NCI-H1417 treated with DMSO at 0.1 percent for 48 hours (cell line): ENCODE measurements around the gene ADD2.
"Not testable (repeated sequence)": the region's sequence is repeated elsewhere in the genome, so short reads cannot be mapped to it uniquely, and the experiment has no call there.

Experiments used
- DNase-seq: peaks from one replicate; lab custom pipeline; 2025; lab: John Stamatoyannopoulos, UW

The ADD2 gene

DNA sequence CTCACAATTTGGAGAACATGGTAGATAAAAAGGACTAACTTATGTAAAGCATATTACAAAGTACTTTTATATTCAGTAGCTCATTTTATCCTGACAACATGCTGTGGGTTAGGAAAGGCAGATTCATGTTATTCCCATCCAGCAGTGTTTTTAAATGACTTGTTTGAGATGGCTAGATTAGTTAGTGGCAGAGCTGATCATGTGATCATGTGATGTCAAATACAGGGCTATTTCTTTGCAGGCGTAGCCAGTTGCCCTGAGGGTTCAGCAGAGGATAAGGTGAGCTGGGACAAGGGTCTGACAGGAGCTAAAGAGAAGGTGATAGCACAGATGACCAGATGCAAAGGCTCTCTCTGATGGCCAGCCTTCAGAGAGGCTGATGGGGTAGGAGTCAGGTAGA lies 97.8 kb downstream of the ADD2 start:
- no peak for DNase-seq

DNA sequence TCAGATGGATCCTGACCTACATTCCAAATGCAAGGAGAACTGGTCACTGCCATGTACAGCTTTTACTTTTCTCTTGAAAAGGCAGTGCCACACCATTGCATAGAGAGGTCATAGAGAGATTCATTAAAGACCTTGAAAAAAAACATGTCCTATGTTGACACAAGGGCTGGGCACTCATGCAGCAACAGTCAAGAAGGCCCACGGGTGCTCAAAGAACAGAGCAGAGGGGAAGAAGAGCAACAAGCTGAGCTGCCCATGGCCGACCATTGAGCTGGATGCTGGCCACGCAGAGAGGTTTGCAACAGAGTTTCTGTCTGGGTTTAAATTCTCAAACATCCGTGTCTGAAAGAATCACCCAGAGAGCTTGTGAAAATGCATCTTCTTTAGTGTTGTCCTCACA lies 99.1 kb downstream of the ADD2 start:
- DNase-seq = no peak

DNA sequence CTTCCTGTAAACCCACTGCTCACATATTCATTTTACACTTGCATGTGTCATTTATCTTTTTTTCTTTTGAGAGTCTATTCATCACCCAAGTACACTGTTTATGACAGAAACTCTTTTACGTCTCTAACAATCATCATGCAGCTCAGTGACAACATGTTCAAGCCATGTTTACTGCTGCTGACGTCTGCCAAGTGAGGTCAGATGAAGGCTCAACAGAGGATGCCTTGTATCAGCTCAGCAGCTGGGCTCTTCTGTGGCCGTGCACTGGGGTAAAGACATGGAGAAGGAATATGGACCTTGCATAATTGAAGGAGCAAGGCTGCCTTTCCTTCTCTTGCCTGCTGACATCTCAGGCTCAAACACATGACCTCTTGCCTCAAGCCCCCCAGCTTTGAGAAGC lies 99.6 kb downstream of the ADD2 start:
- no peak for DNase-seq

DNA sequence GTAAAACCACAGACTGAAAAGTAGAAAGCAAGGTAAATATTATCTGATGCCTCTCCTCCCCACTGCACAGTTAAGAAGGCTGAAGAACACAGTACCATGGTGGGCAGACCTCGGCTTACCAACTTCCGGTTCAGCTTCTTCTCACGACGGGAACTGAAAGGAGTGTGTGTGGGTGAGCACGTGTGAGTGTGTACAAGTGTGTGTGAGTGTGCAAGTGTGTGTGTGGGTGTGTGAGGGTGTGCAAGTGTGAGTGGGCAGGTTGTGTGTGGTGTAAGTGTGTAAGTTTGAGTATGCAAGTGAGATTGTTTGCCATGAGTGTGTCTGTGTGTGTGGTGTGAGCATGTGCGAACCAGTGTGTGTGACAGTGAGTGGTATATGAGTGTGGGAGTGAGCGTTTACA lies 103.5 kb downstream of the ADD2 start:
- DNase-seq = no peak

DNA sequence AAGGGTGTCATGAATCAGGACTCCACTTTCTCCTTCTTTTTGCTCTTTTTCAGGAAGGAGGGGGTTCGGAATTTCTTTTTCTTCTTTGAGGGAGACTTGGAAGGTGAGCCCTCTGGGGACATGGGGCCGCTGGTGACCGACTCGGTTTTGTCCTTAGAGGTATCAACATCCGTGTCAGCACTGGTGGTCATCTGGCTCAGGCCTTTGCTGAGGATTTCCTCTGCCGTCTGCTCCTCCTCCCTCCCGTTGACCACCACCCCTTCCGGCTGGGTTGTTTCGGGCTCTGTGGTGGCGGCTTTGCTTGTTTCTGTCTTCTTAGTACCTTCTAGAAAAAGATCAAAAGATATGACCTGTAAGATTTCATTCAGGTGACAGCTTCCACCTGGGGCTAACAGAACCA lies 104.6 kb downstream of the ADD2 start:
- DNase-seq = no peak

DNA sequence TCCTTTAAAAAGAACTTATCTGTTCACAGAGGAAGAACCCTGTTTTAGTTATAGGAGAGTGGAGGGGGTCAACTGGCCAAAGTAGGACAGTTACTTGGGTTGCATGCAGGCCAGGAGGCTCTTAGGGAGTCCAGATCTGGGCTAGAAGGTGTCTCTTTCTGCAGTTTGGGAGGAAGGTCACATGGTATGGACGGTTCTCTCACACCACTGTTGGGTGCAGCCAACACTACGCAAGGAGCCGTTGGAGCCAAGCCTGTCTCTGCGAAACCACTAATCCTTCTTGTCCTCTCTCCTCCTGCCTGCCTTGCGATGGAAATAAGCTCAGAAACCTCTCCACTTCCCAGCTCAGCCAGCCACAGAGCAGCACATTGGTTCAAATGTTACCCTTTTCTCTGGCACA lies 108.4 kb downstream of the ADD2 start:
- no peak for DNase-seq

DNA sequence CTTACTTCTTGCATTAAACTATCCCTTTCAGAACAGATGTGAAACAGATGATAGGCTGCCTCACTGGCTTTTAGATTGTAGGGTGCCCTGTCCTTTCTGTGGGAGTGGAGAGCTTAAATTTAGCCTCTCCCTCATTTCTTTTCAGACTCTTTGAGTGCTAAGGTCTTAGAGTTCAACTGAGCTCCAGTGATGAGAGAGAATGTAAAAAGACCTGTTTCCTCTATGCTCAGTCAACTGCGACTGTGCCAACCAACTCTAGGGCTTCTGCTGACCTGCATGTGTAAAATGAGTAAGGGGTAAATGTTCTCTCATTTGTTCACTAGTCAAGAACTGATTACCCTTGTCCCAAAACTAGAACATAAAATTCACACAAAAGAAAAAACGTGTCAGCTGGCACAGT lies 109.5 kb downstream of the ADD2 start:
- no peak for DNase-seq

DNA sequence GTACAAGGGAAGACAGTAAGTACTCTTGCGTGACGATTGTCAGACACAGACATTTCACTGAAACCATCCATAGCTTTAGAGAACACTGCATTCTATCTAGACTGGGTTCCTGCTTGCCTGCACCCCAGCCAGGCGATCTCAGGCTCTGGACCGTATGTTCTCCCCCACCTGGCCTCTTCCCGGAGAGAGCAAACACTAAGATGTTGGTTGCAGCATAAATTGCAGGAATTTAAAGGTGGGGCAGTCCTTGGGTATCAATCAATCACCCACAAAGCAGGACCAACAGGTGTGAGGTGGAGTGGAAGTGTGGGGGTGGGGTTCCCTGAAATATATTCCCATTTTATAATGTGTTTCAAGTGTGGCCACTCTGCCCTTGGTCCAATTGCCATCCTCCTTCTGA lies 110.8 kb downstream of the ADD2 start:
- no peak for DNase-seq

DNA sequence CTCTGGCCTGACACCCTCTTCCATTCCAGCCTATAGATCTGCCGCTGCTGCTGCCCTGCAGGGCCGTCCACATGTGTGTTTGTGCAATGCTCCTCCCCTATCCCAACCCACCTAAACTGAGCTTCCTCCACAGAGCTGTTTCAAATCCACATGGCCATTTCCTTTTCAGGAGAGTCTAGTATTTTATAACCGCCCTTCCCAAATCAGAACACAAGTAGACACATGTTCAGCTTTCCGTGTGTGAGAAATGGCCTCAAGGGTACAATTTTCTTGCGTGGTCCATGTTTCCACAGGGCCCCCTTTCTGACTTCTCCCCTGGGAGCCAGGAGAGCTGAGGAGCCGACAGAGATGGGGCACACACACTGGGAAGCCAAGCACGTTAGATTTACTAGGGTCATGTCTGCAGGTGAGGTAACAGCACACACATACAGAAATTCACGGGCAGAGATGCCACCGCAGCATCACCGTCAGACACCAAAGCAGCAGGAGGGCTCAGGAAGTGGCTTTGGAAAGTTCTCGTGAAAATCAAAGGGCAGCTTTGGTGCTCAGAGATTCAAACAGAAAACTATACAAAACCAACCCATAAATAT lies 111.5 kb downstream of the ADD2 start:
- no peak for DNase-seq

DNA sequence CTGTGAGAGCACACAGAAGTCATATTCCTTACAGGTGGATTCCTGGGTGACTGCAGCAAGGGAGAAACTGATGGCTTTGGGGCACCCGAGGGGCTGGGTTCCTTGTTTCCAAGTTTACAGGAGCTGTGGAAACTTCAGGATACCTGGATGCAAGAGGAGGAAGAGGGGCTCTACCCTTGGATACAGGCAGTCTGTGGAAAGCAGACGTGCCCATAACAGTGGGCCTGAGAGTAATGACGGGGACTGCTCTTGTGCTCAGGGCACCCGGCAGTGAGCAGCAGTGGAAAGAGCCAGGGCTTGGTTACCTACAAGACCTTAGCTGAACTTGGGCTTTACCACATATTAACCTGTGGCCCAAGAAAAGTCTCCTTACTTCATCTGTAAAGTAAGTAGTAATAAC lies 112.2 kb downstream of the ADD2 start:
- no peak for DNase-seq

DNA sequence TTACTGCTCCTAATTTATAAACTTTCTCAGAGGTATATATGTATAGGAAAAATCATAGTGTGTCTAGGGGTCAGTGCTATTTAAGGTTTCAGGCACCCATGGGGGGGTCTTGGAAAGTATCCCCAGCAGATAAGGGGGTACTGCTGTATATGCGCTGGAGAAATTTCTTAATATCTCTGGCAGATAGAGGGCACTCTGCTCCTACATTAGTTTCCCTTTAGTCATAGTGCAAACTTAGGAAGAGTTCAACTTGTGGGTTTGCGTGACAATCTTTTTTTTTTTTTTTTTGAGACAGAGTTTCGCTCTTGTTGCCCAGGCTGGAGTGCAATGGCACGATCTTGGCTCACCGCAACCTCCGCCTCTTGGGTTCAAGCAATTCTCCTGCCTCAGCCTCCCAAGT lies 112.8 kb downstream of the ADD2 start:
- DNase-seq = not testable (repeated sequence)

DNA sequence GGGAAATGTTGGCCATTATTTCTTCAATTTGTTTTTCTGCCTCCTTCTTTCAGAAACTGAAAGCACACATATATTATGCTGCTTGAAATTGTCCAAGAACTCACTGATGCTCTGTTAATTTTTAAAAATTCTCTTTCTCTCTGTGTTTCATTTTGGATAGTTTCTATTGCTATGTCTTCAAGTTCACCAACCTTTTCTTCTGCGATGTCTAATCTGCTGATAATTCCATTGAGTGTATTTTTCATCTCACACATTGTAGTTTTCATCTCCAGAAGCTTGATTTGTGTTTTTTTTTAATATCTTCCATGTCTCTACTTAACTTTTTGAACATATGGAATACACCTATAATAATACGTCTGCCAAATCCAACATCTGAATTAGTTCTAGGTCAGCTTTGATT lies 116.3 kb downstream of the ADD2 start:
- DNase-seq = no peak

DNA sequence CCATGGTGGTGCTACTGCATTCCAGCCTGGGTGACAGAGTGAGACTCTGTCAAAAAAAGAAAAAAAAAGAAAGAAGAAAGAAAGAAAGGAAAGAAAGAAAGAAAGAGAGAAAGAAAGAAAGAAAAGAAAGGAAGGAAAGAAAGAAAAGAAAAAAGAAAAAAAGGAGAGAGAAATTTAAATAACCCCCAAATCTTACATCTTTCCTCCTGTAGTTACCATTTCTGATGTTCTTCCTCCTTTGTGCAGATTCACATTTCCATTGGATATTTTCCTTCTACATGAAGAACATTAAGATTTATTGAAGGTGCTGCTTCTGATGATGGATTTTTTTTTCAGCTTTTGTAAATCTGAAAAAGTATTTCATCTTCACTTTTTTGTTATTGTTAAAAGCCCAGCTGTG lies 117.0 kb downstream of the ADD2 start:
- no peak for DNase-seq

DNA sequence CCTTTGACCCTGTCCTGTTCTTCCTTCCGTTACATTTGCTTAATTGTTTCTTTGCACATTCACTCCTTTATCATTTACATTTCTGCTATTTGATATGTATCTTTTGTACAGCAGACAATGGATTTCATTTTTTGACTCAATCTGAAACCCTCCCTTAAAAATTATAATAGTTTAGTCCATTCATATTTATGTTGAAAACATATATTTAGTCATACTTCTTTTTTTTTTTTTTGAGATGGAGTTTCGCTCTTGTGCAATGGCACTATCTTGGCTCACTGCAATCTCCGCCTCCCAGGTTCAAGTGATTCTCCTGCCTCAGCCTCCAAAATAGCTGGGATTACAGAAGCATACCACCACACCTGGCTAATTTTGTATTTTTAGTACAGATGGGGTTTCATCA lies 119.0 kb downstream of the ADD2 start:
- DNase-seq = no peak

DNA sequence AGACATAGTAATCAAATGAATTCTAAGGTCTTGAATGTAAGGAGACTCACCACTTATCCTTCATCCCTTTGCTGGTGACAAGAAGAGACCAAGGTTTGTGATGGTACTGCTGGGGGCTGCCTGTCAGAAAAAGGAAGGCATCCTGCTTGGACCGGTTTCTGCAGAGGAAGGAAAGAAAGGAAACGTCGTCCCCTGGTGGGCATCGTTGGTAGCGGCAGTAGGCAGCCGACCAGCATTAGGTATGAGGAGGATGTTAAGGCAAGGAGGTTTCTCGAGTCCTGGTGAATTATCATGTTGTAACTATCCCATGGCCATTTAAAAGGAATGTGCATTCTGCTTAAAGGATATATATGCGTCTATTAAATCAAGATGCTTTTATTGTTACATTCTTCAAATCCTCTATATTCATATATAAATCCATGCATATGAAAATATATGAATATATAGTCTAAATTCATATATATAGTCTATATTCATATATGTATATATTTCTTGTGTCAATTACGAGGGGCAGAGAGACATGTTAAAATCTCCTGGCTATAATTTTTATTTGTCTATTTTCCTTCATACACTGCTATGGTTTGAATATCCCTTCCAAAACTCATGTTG lies 120.0 kb downstream of the ADD2 start:
- peak; percentile 49 for DNase-seq

DNA sequence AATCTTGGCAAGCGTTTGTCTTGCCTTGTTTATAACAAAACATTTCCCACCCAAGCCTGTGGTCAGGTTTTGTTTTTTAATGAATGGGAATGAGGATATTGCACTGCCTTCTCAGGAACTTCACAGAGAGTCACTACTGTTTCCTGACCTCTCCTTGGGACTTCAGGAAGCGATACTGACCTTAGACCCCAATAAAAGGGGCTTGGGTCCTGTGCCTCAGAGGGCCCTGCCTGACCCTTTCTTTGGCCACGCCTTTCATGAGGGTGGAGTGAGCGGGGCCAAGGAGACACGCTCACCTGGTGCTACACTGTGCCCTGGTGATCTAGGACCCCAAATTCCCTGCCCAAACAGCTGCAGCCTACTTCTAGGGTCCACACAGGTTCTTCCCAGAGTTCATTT lies 121.6 kb downstream of the ADD2 start:
- no peak for DNase-seq

DNA sequence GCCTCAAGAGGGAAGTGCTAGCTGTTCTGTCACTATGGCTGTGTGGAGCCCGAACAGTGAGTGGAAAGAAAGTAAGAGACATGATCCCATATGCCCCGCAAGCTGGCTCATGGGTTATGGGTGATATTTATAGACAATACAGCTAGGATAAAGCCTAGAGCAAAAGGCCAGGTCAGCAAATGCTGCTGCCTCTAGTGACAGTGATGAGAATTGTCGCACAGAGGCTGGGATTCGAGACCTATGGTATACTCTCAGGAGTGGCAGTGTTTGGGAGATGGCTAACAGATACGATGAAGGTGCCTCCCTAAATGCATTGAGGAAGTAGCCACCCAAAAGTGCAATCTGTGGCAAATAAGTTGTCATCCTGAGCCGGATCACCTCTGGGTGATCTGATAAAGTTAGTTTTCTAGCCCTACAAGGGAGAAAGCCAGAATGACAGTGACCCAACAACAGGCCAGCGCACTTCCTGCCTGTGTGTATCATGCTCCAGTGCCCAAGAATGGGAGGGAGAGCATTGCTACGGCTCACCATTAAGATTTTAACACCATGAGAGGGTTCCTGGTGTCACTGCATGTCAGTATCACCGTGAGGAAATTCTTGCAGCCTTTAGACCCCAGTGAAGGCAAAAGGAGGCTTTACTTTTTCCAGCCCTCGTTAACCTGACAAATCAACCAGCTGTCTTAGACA lies 122.1 kb downstream of the ADD2 start:
- DNase-seq = no peak

DNA sequence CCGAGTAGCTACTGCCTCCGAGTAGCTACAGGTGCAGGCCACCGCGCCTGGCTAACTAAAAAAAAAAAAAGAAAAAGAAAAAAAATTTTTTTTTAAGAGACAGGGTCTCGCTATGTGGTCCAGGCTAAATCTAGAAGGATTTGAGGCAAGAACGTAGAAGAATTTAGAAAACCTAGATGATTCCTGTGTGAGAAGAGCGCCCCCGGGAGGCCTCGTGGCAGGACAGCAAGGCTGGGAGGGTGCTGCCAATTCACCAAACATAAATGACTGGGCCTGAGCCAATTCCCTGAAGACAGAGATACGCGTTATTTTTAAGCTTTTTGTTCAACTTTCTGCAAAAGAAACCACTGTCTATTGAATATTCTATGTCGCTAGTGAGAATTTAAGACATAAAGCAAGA lies 124.3 kb downstream of the ADD2 start:
- no peak for DNase-seq

DNA sequence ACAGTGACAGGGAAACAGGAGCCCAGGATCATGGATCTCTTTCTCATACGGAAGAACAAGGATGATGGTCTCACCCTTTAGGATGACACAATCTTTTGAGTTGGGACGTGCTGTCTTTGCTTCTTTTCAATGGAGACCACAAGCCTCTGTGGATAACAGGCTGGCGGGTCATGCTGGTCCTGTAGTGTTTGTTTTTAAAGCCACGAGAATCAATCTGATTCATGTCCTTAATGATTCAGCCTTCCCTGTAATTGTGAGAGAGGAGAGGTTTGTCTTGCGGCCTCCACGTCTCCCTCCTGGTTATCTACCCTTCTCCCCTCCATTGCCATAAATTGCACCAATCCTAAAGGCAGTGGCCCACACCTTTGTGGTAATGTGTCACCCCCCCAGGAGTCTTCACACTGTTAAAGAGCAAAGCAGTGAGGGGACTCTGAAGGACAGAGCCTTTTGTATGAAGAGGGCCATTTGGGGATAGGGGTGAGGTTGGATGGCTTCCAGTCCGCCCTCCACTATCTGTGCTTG lies 126.7 kb downstream of the ADD2 start:
- no peak for DNase-seq

DNA sequence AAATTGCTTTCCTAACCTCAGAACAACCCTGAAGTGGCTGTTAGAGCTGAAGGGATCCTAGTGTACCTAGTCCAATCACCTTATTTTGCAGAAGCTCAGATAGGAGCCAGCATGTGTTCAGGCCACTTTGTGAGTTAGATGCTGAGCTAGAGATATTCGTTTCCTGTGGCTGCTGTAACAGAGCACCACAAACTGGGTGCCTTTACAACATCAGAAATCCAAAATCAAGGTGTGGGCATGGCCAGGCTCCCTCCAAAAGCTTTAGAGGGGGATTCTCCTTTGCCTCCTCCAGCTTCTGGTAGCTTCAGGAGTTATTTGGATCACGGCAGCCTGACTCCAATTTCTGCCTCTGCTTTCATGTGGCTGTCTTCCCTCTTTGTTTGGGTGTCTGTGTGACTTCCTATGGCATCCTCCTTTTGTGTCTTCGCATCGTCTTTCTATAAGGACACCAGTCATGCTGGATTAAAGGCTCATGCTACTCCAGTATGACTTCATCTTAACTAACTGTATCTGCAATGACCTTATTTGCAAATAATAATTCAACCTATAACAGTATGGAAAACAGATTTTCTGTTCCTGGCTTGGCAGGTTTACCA lies 128.1 kb downstream of the ADD2 start:
- no peak for DNase-seq

DNA sequence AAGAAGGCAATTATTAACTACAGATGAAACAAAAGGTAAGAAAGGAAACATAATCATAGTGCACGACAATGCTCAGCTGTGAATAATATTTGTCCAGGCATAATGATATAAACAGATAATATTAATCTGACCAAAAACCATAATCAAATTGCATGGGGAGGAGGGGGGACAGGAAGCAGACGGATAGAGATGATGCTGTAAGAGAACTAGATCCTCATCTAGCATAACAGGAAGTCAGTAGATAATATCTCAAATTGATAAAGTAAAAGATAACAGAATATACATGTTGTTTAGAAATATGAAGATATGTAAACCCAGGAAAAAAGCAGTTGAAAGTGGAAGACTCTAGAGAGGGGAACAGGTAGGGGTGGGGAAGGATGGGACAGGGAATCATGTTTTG lies 129.4 kb downstream of the ADD2 start:
- DNase-seq = no peak

DNA sequence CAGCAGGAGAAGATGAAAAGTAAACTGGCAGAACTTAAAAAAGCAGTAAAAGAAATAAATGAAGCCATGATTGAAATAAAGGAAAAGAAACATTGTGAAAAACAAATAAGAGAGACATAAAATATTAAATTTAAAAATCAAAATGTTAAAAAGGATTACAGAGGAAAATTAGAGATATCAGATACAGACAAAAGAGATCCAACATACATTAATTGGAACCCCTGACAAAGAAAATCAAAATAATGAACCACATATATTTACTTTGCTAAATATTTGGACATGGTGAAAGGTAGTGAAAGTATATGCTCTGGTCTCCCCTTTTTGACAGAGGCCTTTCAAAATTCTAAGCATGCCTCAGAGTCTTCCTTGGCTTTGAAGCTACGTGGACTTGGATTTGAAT lies 134.5 kb downstream of the ADD2 start:
- no peak for DNase-seq

DNA sequence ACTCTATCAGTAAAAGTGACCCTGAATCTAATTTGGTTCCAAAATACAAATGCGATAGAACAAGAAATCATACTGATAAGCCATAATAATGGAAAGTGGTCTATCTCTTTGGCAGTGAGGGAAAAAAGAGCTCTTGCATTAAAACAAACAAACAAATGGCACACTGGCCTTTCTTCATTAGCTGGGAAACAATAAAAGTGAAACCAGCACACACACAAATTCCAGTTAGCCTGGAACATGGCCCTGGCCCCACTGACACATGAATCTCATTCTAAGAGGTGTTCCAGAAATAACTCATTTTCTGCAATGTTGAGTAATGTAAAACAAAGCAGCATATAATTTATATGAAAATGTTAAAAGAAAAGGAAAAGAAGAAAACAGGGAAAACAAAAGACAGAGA lies 135.0 kb downstream of the ADD2 start:
- DNase-seq = no peak
